BJ (cell line): ENCODE data around the gene MIF4GD. TPM values are rescaled to one million over a fixed set of nuclear protein-coding genes. Genes with fewer than 3 reads are reported as not detected.

ENCODE experiments used
- CTCF ChIA-PET: fragments of 350-600 bp; formaldehyde crosslinking; extraction: SDS; loops from one replicate; lab custom pipeline; 2021; ENCODE audit warnings: antibody characterized with exemption, inconsistent platforms; lab: Yijun Ruan, JAX
- POLR2A ChIA-PET: fragments of 300-600 bp; sonication (Branson Sonifier 250); formaldehyde crosslinking; extraction: SDS; loops from one replicate; lab custom pipeline; 2021; ENCODE audit warnings: antibody characterized with exemption; lab: Charles Lee
- DNase-seq: peaks from one replicate; pipeline ENCODE4 v3.0.0-alpha.2; 2011; ENCODE audit warnings: low read depth
- H3K27me3 ChIP-seq: 2 replicates; pipeline ENCODE4 v1.6.0; 2011; ENCODE audit warnings: low read length; ENCODE audit not compliant: control insufficient read depth, insufficient read depth
- H3K36me3 ChIP-seq: 2 replicates; pipeline ENCODE4 v1.5.1; 2011; ENCODE audit warnings: low read length; ENCODE audit not compliant: control insufficient read depth, insufficient read depth
- H3K4me3 ChIP-seq: 2 replicates; pipeline ENCODE4 v1.5.1; 2011; ENCODE audit warnings: low read depth, mild to moderate bottlenecking, control low read depth, low read length
- polyA plus RNA-seq: library from polyadenylated mRNA; depleted of rRNA; stranded (reverse); fragments of >200 nt; gene quantifications from 2 replicates; pipeline ENCODE4 v1.2.3, GENCODE V29; 2011
- TF ChIP-seq, protein P1 (sequence below): IDR thresholded peaks from 2 replicates; pipeline ENCODE4 v1.5.1; 2011; ENCODE audit warnings: low read depth, mild to moderate bottlenecking, control low read depth, inconsistent platforms, low read length, moderate library complexity; ENCODE audit not compliant: insufficient read depth

MIF4GD gene
- polyA plus RNA-seq, 1 experiment: 29.0 TPM

DNA sequence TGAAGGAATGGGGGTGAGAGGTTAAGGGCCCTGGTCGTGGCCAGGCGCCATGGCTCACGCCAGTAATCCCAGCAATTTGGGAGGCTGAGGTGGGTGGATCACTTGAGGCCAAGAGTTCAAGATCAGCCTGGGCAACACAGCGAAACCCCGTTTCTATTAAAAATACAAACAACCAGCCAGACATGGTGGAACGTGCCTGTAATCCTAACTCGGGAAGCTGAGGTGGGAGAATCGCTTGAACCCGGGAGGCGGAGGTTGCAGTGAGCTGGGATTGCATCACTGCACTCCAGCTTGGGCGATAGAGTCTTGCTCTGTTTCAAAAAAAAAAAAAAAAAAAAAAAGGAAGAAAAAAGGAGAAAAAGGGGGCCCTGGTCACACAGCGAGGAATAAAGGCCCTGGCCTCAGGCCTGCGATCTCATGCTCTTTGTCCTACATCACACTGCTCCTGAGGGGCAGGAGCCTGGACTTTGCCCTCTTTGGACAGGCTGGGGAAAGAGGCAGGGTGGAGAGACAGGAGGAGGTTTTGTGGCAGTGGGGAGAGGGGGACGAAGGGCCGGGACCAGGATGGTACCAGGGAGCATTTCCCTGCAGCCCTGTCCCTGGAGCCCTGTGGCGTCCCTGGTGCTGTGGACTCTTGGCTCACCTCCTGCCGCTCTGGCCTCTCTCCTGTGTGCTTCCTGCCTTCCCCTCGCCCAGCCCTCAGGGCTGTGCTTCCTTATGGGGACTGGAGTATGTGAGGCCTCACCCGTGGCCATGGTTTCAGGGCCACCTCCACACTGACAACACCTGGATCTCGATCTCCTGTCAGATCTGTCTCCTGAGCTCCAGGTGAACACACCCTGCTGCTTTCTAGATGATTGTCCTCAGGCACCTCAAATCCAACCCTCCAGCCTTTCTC lies 38.0 kb upstream of the MIF4GD start:
- Histone ChIP-seq H3K27me3 (no peaks in the 10 kb centered on the region), H3K36me3 (no peaks in the 10 kb centered on the region), H3K4me3 (no peak overlapping the region)
- ChIA-PET POLR2A (no interaction called here), CTCF (interaction anchor here (0.9 kb wide), 1 partner anchor 14 kb away, joined by 3 read pairs; no protein-coding TSS in a partner anchor)
- TF ChIP-seq, protein P1, sequence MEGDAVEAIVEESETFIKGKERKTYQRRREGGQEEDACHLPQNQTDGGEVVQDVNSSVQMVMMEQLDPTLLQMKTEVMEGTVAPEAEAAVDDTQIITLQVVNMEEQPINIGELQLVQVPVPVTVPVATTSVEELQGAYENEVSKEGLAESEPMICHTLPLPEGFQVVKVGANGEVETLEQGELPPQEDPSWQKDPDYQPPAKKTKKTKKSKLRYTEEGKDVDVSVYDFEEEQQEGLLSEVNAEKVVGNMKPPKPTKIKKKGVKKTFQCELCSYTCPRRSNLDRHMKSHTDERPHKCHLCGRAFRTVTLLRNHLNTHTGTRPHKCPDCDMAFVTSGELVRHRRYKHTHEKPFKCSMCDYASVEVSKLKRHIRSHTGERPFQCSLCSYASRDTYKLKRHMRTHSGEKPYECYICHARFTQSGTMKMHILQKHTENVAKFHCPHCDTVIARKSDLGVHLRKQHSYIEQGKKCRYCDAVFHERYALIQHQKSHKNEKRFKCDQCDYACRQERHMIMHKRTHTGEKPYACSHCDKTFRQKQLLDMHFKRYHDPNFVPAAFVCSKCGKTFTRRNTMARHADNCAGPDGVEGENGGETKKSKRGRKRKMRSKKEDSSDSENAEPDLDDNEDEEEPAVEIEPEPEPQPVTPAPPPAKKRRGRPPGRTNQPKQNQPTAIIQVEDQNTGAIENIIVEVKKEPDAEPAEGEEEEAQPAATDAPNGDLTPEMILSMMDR: no peak
- DNase-seq: no peak

- TF ChIP-seq, protein P1: no peak
- Histone ChIP-seq H3K36me3 (no peaks in the 10 kb centered on the region), H3K4me3 (no peak overlapping the region), H3K27me3 (no peaks in the 10 kb centered on the region)
- DNase-seq: no peak
- ChIA-PET CTCF (interaction anchor here (0.6 to 1.4 kb wide), 3 partner anchors 15 to 38 kb away, joined by 3 to 6 read pairs (median 3); no protein-coding TSS in a partner anchor), POLR2A (no interaction called here)
Measured at GRCh38 chr17:75307957-75308731, 37.1 kb upstream of the MIF4GD start.

DNA sequence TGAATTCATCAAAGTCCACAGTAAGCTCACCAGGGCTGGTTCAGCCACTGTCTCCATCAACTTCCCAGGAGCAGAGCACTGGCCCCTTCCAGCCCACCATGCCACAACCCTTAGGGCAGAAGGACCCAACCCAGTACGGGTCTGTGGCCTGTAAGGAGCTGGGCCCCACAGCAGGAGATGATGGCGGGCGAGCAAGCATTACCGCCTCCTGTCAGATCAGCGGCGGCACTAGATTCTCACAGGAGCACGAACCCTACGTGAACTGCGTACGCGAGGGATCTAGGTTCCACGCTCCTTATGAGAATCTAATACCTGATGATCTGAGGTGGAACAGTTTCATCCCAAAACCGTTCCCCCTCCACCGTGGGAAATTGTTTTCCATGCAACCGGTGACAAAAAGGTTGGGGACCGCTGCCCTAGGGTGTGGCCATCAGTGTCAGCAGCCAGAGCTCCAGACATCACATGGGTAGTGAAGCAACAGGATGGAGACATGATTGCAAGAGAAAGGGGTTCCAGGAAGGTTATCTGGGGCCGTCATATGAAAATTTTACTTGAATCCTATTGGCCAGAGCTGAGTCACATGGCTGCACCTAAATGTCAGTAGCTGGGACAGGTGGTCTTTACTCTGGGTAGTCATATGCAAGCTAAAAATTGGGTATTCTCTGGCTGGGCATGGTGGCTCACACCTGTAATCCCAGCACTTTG lies 30.6 kb upstream of the MIF4GD start:
- TF ChIP-seq, protein P1: no peak
- Histone ChIP-seq H3K27me3 (no peaks in the 10 kb centered on the region), H3K36me3 (no peaks in the 10 kb centered on the region), H3K4me3 (no peak overlapping the region)
- DNase-seq: no peak
- POLR2A ChIA-PET: no interaction called here
- CTCF ChIA-PET: interaction anchor here (1.2 kb wide), 1 partner anchor 110 kb away, joined by 3 read pairs; no protein-coding TSS in a partner anchor

GRCh38 chr17:75301049-75301448 lies 30.0 kb upstream of the MIF4GD start:
- POLR2A ChIA-PET: no interaction called here

More at GRCh38 chr17:75301049-75301448, 30.0 kb upstream of the MIF4GD start:
- CTCF ChIA-PET: interaction anchor here (1.2 kb wide), 1 partner anchor 111 kb away, joined by 3 read pairs; no protein-coding TSS in a partner anchor
- TF ChIP-seq, protein P1: no peak
- H3K4me3 ChIP-seq: no peak overlapping the region
- no peak for DNase-seq
- no peaks in the 10 kb centered on the region for H3K36me3 ChIP-seq
- H3K27me3 ChIP-seq: no peaks in the 10 kb centered on the region
